HG03442 (cell line): Measurements from ENCODE around the gene CYB5R3.
"Not testable (repeated sequence)": the region's sequence is repeated elsewhere in the genome, so short reads cannot be mapped to it uniquely, and the experiment has no call there.

Experiments used
- ATAC-seq: cut with Tn5 transposase; IDR thresholded peaks from one replicate; pipeline ENCODE4 v1.9.1; 2021; ENCODE audit warnings: mild to moderate bottlenecking, moderate library complexity; ENCODE audit not compliant: unreplicated experiment

The CYB5R3 gene

GRCh38 chr22:42626431-42626830 is 22.8 kb downstream of the CYB5R3 start:
- ATAC-seq: no peak

GRCh38 chr22:42625416-42625815 is 23.8 kb downstream of the CYB5R3 start:
- no peak for ATAC-seq

GRCh38 chr22:42624551-42625106 is 24.6 kb downstream of the CYB5R3 start:
- no peak for ATAC-seq

GRCh38 chr22:42623756-42624441 is 25.3 kb downstream of the CYB5R3 start:
- no peak for ATAC-seq

GRCh38 chr22:42623301-42623751 is 25.9 kb downstream of the CYB5R3 start:
- no peak for ATAC-seq

GRCh38 chr22:42622061-42622710 is 27.0 kb downstream of the CYB5R3 start:
- no peak for ATAC-seq

GRCh38 chr22:42621505-42622002 is 27.6 kb downstream of the CYB5R3 start:
- no peak for ATAC-seq

- no peak for ATAC-seq
These were observed 29.1 kb downstream of the CYB5R3 start for GRCh38 chr22:42620084-42620483.

GRCh38 chr22:42619261-42620063 is 29.7 kb downstream of the CYB5R3 start:
- no peak for ATAC-seq

GRCh38 chr22:42617155-42617983 is 31.8 kb downstream of the CYB5R3 start:
- ATAC-seq: no peak

- ATAC-seq: not testable (repeated sequence)
These were observed 33.4 kb downstream of the CYB5R3 start for GRCh38 chr22:42615860-42616175.

GRCh38 chr22:42615092-42615859 is 33.9 kb downstream of the CYB5R3 start:
- ATAC-seq: peak; percentile 42

- ATAC-seq: peak; percentile 65
These were observed 34.7 kb downstream of the CYB5R3 start, which contains the start of gene POLDIP3 for GRCh38 chr22:42614312-42615091. Gene POLDIP3, minus strand, starts transcription at chr22:42614883. Its CDS starts 26 bp downstream, at chr22:42614857.

- no peak for ATAC-seq
These were observed 35.3 kb downstream of the CYB5R3 start for GRCh38 chr22:42613872-42614301.

GRCh38 chr22:42612336-42612735 is 36.9 kb downstream of the CYB5R3 start:
- ATAC-seq: no peak

- no peak for ATAC-seq
These were observed 38.1 kb downstream of the CYB5R3 start for GRCh38 chr22:42611051-42611450.

- ATAC-seq: no peak
These were observed 39.0 kb downstream of the CYB5R3 start for GRCh38 chr22:42610186-42610585.

- ATAC-seq: no peak
These were observed 40.3 kb downstream of the CYB5R3 start for GRCh38 chr22:42608823-42609361.
